ENCODE measurements around the gene IL27RA.

DNA sequence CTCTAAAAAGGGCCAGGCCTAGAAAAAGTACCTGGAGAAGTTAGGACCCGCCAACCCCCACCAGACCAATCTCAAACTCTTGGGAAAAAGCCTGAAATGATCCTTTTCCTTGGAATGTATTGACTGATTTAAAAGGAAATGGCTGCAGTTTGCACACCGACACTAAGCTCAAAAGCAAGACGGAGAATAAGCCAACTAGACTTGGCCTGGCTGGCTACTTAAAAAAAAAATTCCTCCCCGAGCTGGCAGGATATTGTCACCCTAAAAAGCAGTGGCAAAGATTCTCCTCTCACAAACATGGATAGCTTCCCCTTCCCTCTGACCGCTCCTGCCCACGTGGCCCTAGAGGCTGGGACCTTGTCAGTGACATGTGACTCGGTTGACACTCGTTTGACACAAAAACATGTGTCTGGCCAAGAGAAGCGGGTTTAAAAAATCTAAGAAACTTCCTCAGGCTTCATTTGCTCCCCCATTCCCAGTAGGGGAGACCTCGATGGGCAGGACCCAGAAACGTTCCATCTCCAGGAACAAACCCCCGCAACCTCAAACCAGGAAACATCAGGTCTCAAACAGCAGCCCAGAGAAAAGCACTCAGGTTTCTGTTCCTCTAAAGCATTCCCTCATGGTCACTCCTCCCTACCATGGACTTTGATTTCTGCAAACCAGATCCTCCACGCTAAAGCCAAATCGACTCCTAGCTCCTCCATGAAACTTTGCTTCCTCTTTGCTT, 26.8 kb upstream of the IL27RA start:
- TF ChIP-seq EZH2 (IDR thresholded peaks at IDR 0.05; ENCODE audit: insufficient read depth, poor library complexity, severe bottlenecking) = no peak
- TF ChIP-seq EZH2phosphoT487 (IDR thresholded peaks at IDR 0.05; ENCODE audit: insufficient read depth, low read depth) = no peak
